ENCODE measurements around the gene POTEG.
"Not testable (repeated sequence)": the region's sequence is repeated elsewhere in the genome, so short reads cannot be mapped to it uniquely, and the experiment has no call there.

POTEG gene

DNA sequence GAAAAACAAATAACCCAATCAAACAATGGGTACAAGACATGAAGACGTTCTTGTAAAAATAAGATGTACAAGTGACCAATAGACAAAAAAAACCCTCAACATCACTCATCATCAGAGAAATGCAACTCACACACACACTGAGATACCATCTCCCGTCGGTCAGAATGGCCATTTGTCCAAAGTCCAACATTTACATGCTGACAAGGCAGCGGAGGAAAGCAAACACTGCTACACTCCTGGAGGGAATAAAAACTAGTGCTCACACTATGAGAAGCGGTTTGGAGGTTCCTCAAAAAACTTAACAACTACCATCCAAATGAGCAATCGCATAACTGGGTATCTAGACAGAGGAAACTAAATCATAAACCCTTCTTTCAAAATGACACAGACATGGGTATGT, 11.6 kb upstream of the POTEG start:
- H3K4me2 ChIP-seq (ENCODE audit: insufficient read depth, low read length, poor library complexity, severe bottlenecking); H2BK15ac ChIP-seq (ENCODE audit: low read length); H2BK5ac ChIP-seq (ENCODE audit: low read length); H3K4me3 ChIP-seq (ENCODE audit: low read length in 2 of 2); H3K9me3 ChIP-seq (replicated peaks in 1 of 2; ENCODE audit: control insufficient read depth in 2 of 2, insufficient read depth in 1 of 2, low read depth in 1 of 2, low read length in 2 of 2); H4K91ac ChIP-seq (ENCODE audit: low read depth, low read length, poor library complexity); H2BK12ac ChIP-seq (ENCODE audit: low read length); H3K36me3 ChIP-seq (replicated peaks in 1 of 2; ENCODE audit: control insufficient read depth in 2 of 2, insufficient read depth in 2 of 2, low read length in 2 of 2); H3K23ac ChIP-seq (ENCODE audit: low read depth, low read length, poor library complexity); H3K4me1 ChIP-seq (ENCODE audit: control insufficient read depth in 2 of 2, insufficient read depth in 1 of 2, low read depth in 1 of 2, low read length in 2 of 2); H4K8ac ChIP-seq (ENCODE audit: low read depth, low read length); H2AK5ac ChIP-seq (ENCODE audit: low read depth, low read length); H3K79me1 ChIP-seq (ENCODE audit: low read depth, low read length); H3K18ac ChIP-seq (ENCODE audit: low read length); H2BK120ac ChIP-seq (ENCODE audit: low read depth, low read length); DNase-seq (ENCODE audit: low spot score); H3K9ac ChIP-seq (ENCODE audit: low read depth, low read length, poor library complexity); H3K27ac ChIP-seq (replicated peaks; ENCODE audit: low read length); H3K14ac ChIP-seq (ENCODE audit: low read length); H2AFZ ChIP-seq (ENCODE audit: low read length); H3K27me3 ChIP-seq (ENCODE audit: control insufficient read depth in 3 of 3, insufficient read depth in 3 of 3, low read depth in 1 of 3, low read length in 3 of 3); H3K4ac ChIP-seq (ENCODE audit: low read length): not testable (repeated sequence)
- no CpG with 5 or more reads among the region's 6 CpGs for WGBS, 2 donors (ENCODE audit: extremely low coverage in 2 of 2, insufficient read length in 2 of 2, insufficient replicate concordance in 1 of 2)

DNA sequence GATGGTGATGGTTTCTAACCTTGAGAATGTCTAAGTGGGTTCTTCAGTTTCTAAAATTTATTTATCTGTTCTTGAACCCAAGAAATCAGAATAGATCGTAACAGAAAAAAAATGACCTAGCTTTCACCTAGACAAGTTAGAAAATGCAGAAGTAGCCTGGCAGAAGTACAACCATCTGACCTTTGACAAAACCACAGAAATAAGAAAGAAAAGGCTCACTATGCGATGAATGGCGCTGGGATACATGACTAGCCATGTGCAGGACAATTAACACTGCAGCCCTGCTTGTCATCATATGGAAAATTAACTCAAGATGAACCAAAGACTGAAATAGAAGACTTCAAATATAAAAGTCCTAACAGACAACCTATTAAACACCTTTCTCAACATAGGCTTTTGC, 5.7 kb upstream of the POTEG start:
- H3K27me3 ChIP-seq (ENCODE audit: control insufficient read depth in 3 of 3, insufficient read depth in 3 of 3, low read depth in 1 of 3, low read length in 3 of 3); H3K4me3 ChIP-seq (ENCODE audit: low read length in 2 of 2); H2AK5ac ChIP-seq (ENCODE audit: low read depth, low read length); H3K14ac ChIP-seq (ENCODE audit: low read length); H2BK12ac ChIP-seq (ENCODE audit: low read length); H3K4ac ChIP-seq (ENCODE audit: low read length); H2BK120ac ChIP-seq (ENCODE audit: low read depth, low read length); H3K9me3 ChIP-seq (replicated peaks in 1 of 2; ENCODE audit: control insufficient read depth in 2 of 2, insufficient read depth in 1 of 2, low read depth in 1 of 2, low read length in 2 of 2); H3K18ac ChIP-seq (ENCODE audit: low read length); H3K36me3 ChIP-seq (replicated peaks in 1 of 2; ENCODE audit: control insufficient read depth in 2 of 2, insufficient read depth in 2 of 2, low read length in 2 of 2); H3K4me2 ChIP-seq (ENCODE audit: insufficient read depth, low read length, poor library complexity, severe bottlenecking); H3K9ac ChIP-seq (ENCODE audit: low read depth, low read length, poor library complexity); H3K27ac ChIP-seq (replicated peaks; ENCODE audit: low read length); H2AFZ ChIP-seq (ENCODE audit: low read length); DNase-seq (ENCODE audit: low spot score); H3K4me1 ChIP-seq (ENCODE audit: control insufficient read depth in 2 of 2, insufficient read depth in 1 of 2, low read depth in 1 of 2, low read length in 2 of 2); H2BK5ac ChIP-seq (ENCODE audit: low read length); H4K91ac ChIP-seq (ENCODE audit: low read depth, low read length, poor library complexity); H3K23ac ChIP-seq (ENCODE audit: low read depth, low read length, poor library complexity); H3K79me1 ChIP-seq (ENCODE audit: low read depth, low read length); H2BK15ac ChIP-seq (ENCODE audit: low read length); H4K8ac ChIP-seq (ENCODE audit: low read depth, low read length): not testable (repeated sequence)
- no CpG with 5 or more reads among the region's 3 CpGs for WGBS, 2 donors (ENCODE audit: extremely low coverage in 2 of 2, insufficient read length in 2 of 2, insufficient replicate concordance in 1 of 2)

DNA sequence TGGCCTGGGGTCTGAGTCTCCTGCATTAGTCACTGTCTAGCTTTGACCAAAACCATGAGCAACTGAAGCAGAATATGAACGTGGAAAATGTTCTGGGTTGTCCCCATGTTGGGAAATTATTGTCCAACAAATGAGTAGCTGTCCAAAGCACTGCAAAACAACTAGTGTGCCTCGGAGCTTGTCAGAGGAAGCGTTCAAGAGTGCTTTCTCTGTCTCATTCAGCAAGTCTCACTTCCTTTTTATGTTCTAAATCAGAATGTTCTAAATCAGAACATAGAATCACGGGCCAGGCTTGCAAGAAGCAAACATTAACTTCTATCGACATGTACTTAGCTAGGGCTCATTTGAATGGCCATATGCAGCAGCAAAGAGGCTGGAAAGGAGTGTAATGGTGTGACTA, 5.1 kb upstream of the POTEG start:
- H2AK5ac ChIP-seq (ENCODE audit: low read depth, low read length); H3K18ac ChIP-seq (ENCODE audit: low read length); H3K4me2 ChIP-seq (ENCODE audit: insufficient read depth, low read length, poor library complexity, severe bottlenecking); H2BK12ac ChIP-seq (ENCODE audit: low read length); H3K23ac ChIP-seq (ENCODE audit: low read depth, low read length, poor library complexity); H3K9me3 ChIP-seq (replicated peaks in 1 of 2; ENCODE audit: control insufficient read depth in 2 of 2, insufficient read depth in 1 of 2, low read depth in 1 of 2, low read length in 2 of 2); H3K4me1 ChIP-seq (ENCODE audit: control insufficient read depth in 2 of 2, insufficient read depth in 1 of 2, low read depth in 1 of 2, low read length in 2 of 2); H4K8ac ChIP-seq (ENCODE audit: low read depth, low read length); H3K79me1 ChIP-seq (ENCODE audit: low read depth, low read length); H2BK5ac ChIP-seq (ENCODE audit: low read length); H3K9ac ChIP-seq (ENCODE audit: low read depth, low read length, poor library complexity); H3K14ac ChIP-seq (ENCODE audit: low read length); H2AFZ ChIP-seq (ENCODE audit: low read length); H3K4me3 ChIP-seq (ENCODE audit: low read length in 2 of 2); H3K27me3 ChIP-seq (ENCODE audit: control insufficient read depth in 3 of 3, insufficient read depth in 3 of 3, low read depth in 1 of 3, low read length in 3 of 3); H2BK15ac ChIP-seq (ENCODE audit: low read length); H3K27ac ChIP-seq (replicated peaks; ENCODE audit: low read length); H3K36me3 ChIP-seq (replicated peaks in 1 of 2; ENCODE audit: control insufficient read depth in 2 of 2, insufficient read depth in 2 of 2, low read length in 2 of 2); DNase-seq (ENCODE audit: low spot score); H4K91ac ChIP-seq (ENCODE audit: low read depth, low read length, poor library complexity); H3K4ac ChIP-seq (ENCODE audit: low read length); H2BK120ac ChIP-seq (ENCODE audit: low read depth, low read length): not testable (repeated sequence)
- no CpG with 5 or more reads among the region's 5 CpGs for WGBS, 2 donors (ENCODE audit: extremely low coverage in 2 of 2, insufficient read length in 2 of 2, insufficient replicate concordance in 1 of 2)

DNA sequence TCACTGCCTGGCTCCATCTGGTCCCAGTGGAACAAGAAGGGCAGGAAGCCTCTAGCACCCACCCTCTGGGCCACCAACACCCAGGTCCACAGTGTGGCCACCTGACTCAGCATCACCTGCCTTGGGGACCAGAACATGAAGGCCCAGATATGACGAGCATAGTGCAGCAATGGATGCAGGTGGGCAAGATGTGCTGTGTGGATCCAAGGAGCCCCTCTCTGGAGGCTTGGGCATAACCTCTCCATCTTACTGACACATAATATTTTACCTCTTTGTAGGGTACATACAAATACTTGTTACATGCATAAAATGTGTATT, 2.9 kb upstream of the POTEG start:
- no CpG with 5 or more reads among the region's 1 CpG for WGBS, 2 donors (ENCODE audit: extremely low coverage in 2 of 2, insufficient read length in 2 of 2, insufficient replicate concordance in 1 of 2)
- not testable (repeated sequence) for DNase-seq (ENCODE audit: low spot score)

More for the DNA sequence above, 2.9 kb upstream of the POTEG start:
- H3K27me3 ChIP-seq (ENCODE audit: control insufficient read depth in 3 of 3, insufficient read depth in 3 of 3, low read depth in 1 of 3, low read length in 3 of 3); H3K14ac ChIP-seq (ENCODE audit: low read length); H4K91ac ChIP-seq (ENCODE audit: low read depth, low read length, poor library complexity); H3K4me3 ChIP-seq (ENCODE audit: low read length in 2 of 2); H3K36me3 ChIP-seq (replicated peaks in 1 of 2; ENCODE audit: control insufficient read depth in 2 of 2, insufficient read depth in 2 of 2, low read length in 2 of 2); H3K9ac ChIP-seq (ENCODE audit: low read depth, low read length, poor library complexity); H3K4me1 ChIP-seq (ENCODE audit: control insufficient read depth in 2 of 2, insufficient read depth in 1 of 2, low read depth in 1 of 2, low read length in 2 of 2); H3K23ac ChIP-seq (ENCODE audit: low read depth, low read length, poor library complexity); H2BK120ac ChIP-seq (ENCODE audit: low read depth, low read length); H4K8ac ChIP-seq (ENCODE audit: low read depth, low read length); H2BK12ac ChIP-seq (ENCODE audit: low read length); H3K4ac ChIP-seq (ENCODE audit: low read length); H2AFZ ChIP-seq (ENCODE audit: low read length); H3K79me1 ChIP-seq (ENCODE audit: low read depth, low read length); H2AK5ac ChIP-seq (ENCODE audit: low read depth, low read length); H2BK5ac ChIP-seq (ENCODE audit: low read length); H3K27ac ChIP-seq (replicated peaks; ENCODE audit: low read length); H3K4me2 ChIP-seq (ENCODE audit: insufficient read depth, low read length, poor library complexity, severe bottlenecking); H3K9me3 ChIP-seq (replicated peaks in 1 of 2; ENCODE audit: control insufficient read depth in 2 of 2, insufficient read depth in 1 of 2, low read depth in 1 of 2, low read length in 2 of 2); H2BK15ac ChIP-seq (ENCODE audit: low read length); H3K18ac ChIP-seq (ENCODE audit: low read length): not testable (repeated sequence)

All from neuronal stem cell (in vitro differentiated cells).